Naive thymus-derived CD4-positive, alpha-beta T cell (primary cell): Measurements from ENCODE around the gene SNX27. TPM values are rescaled to one million over a fixed set of nuclear protein-coding genes. Genes with fewer than 3 reads are reported as not detected.
A peak's percentile ranks its signal among the peaks of the same experiment; 100 is the strongest.
"Not testable (repeated sequence)": the region's sequence is repeated elsewhere in the genome, so short reads cannot be mapped to it uniquely, and the experiment has no call there.

Experiments
- ATAC-seq: fragments of 150-1000 bp; cut with Tn5 transposase; 2 replicates; pipeline ENCODE4 v1.10.0; 2021; ENCODE audit warnings: mild to moderate bottlenecking, moderate library complexity
- CTCF ChIA-PET: fragments of 350-600 bp; sonication (Branson Sonifier 250); formaldehyde crosslinking; loops from one replicate; lab custom pipeline; 2021; ENCODE audit warnings: antibody characterized with exemption; lab: Charles Lee
- POLR2A ChIA-PET: fragments of 350-600 bp; sonication (Branson Sonifier 250); formaldehyde crosslinking; loops from one replicate; lab custom pipeline; 2021; ENCODE audit warnings: antibody characterized with exemption, inconsistent platforms; lab: Charles Lee
- DNase-seq, 9 donors: peaks; one replicate each; pipeline versions ENCODE4 v3.0.0 to v3.0.0-alpha.2; 2020 to 2022; ENCODE audit warnings: mixed read lengths in 1 of 9
- H3K27ac ChIP-seq: one replicate; pipeline ENCODE4 v1.7.0; 2013; ENCODE audit warnings: mild to moderate bottlenecking, low read depth, low read length, moderate library complexity
- H3K27me3 ChIP-seq, 2 donors: one replicate each; pipeline ENCODE4 v1.7.0; 2013; ENCODE audit warnings: low read length in 2 of 2, mild to moderate bottlenecking in 2 of 2, moderate library complexity in 2 of 2; ENCODE audit not compliant: control insufficient read depth in 2 of 2, insufficient read depth in 2 of 2
- H3K36me3 ChIP-seq, 3 experiments: 1 replicate in 2 of 3; 2 replicates in 1 of 3; pipeline ENCODE4 v1.7.0; 2013; ENCODE audit warnings: low read length in 3 of 3, mild to moderate bottlenecking in 3 of 3, moderate library complexity in 1 of 3; ENCODE audit not compliant: insufficient read depth in 3 of 3, control insufficient read depth in 2 of 3
- H3K4me1 ChIP-seq, 2 donors: one replicate each; pipeline ENCODE4 v1.7.0; 2013; ENCODE audit warnings: low read length in 2 of 2, mild to moderate bottlenecking in 2 of 2, moderate library complexity in 1 of 2; ENCODE audit not compliant: control insufficient read depth in 2 of 2, insufficient read depth in 2 of 2
- H3K4me3 ChIP-seq: 2 replicates; pipeline ENCODE4 v1.7.0; 2013; ENCODE audit warnings: mild to moderate bottlenecking, low read length
- H3K9me3 ChIP-seq, 3 experiments: 1 replicate in 2 of 3; 2 replicates in 1 of 3; pipeline ENCODE4 v1.7.0; 2013; ENCODE audit warnings: low read length in 3 of 3; ENCODE audit not compliant: control insufficient read depth in 2 of 3
- H3K27ac Mint-ChIP-seq, 9 donors: one replicate each; pipeline ENCODE4 v1.8.0; 2020 to 2022; ENCODE audit warnings: mixed read lengths in 9 of 9, mild to moderate bottlenecking in 8 of 9, moderate library complexity in 5 of 9, inconsistent platforms in 2 of 9
- H3K27me3 Mint-ChIP-seq, 5 donors: one replicate each; pipeline ENCODE4 v1.8.0; 2021 to 2022; ENCODE audit warnings: mixed read lengths in 5 of 5, mild to moderate bottlenecking in 1 of 5
- H3K36me3 Mint-ChIP-seq, 5 donors: one replicate each; pipeline ENCODE4 v1.8.0; 2020 to 2022; ENCODE audit warnings: mixed read lengths in 5 of 5, mild to moderate bottlenecking in 3 of 5, inconsistent platforms in 1 of 5
- H3K4me1 Mint-ChIP-seq, 7 donors: one replicate each; pipeline ENCODE4 v1.8.0; 2020 to 2022; ENCODE audit warnings: mixed read lengths in 7 of 7, mild to moderate bottlenecking in 3 of 7, inconsistent platforms in 1 of 7
- H3K4me3 Mint-ChIP-seq, 10 donors: one replicate each; pipeline ENCODE4 v1.8.0; 2020 to 2022; ENCODE audit warnings: mild to moderate bottlenecking in 10 of 10, mixed read lengths in 10 of 10, moderate library complexity in 6 of 10, inconsistent platforms in 2 of 10
- H3K9me3 Mint-ChIP-seq, 11 donors: one replicate each; pipeline ENCODE4 v1.8.0; 2020 to 2022; ENCODE audit warnings: mixed read lengths in 11 of 11, mild to moderate bottlenecking in 4 of 11, inconsistent platforms in 1 of 11, moderate library complexity in 1 of 11
- intact Hi-C, 2 donors: fragments of 100-400 bp; cut with micrococcal nuclease; formaldehyde crosslinking; loops; one replicate each; pipeline ENCODE4 v1.15.1; 2023
- polyA plus RNA-seq, 2 donors: library from polyadenylated mRNA; unstranded; fragments of 300-500 nt; fragmentation: Illumina TruSeq; gene quantifications; one replicate each; pipeline ENCODE4 v1.2.3, GENCODE V29; 2021
- total RNA-seq, 6 experiments: library from RNA in 5 of 6; stranded (reverse) in 5 of 6; gene quantifications; 1 replicate in 5 of 6; 2 replicates in 1 of 6; pipeline ENCODE4 v1.2.3 and lab custom pipeline; 2021 to 2026

Gene SNX27
- total and polyA plus RNA-seq, 7 experiments from 2014 or later, result 11.7 to 42.1 (median 28.5) TPM

- Histone ChIP-seq H3K27me3 (peaks cover 0 to 4% of the 10 kb centered on the region in 2 donors), H3K9me3 (no peaks in the 10 kb centered on the region), H3K36me3 (no peaks in the 10 kb centered on the region), H3K4me3 (no peak overlapping the region), H3K4me1 (no peaks in the 10 kb centered on the region), H3K27ac (no peak overlapping the region)
- no peak for DNase-seq
- H3K4me3 Mint-ChIP-seq, result no peak overlapping the region
- ATAC-seq, result no peak
- peaks cover 0 to 1% (median 0%) of the 10 kb centered on the region in 7 donors for H3K4me1 Mint-ChIP-seq
- peaks cover 45 to 67% (median 48%) of the 10 kb centered on the region in 5 donors for H3K27me3 Mint-ChIP-seq
- CTCF ChIA-PET, result interaction anchor here (1.3 kb wide), 1 partner anchor 136 kb away, joined by 6 read pairs; no protein-coding TSS in a partner anchor
- intact Hi-C loops, result no loop called here
- H3K9me3 Mint-ChIP-seq, result no peaks in the 10 kb centered on the region
- H3K36me3 Mint-ChIP-seq, result peaks cover 0 to 6% (median 0%) of the 10 kb centered on the region in 5 donors
- H3K27ac Mint-ChIP-seq, result no peak overlapping the region
- POLR2A ChIA-PET, result no interaction called here
Measured at GRCh38 chr1:151729966-151730291, 118.1 kb downstream of the SNX27 start.

- DNase-seq (no peak), ATAC-seq (no peak)
- Mint-ChIP-seq H3K27ac (no peak overlapping the region), H3K4me1 (peaks cover 0 to 4% (median 0%) of the 10 kb centered on the region in 7 donors), H3K36me3 (peaks cover 0 to 12% (median 5%) of the 10 kb centered on the region in 5 donors), H3K4me3 (no peak overlapping the region), H3K27me3 (peaks cover 22 to 41% (median 24%) of the 10 kb centered on the region in 5 donors), H3K9me3 (peaks cover 0 to 18% (median 8%) of the 10 kb centered on the region in 11 donors)
- POLR2A ChIA-PET, result no interaction called here
- Histone ChIP-seq H3K9me3 (peaks cover 0 to 11% (median 9%) of the 10 kb centered on the region in 3 experiments), H3K27ac (no peak overlapping the region), H3K4me3 (no peak overlapping the region), H3K36me3 (no peaks in the 10 kb centered on the region), H3K4me1 (no peaks in the 10 kb centered on the region), H3K27me3 (no peaks in the 10 kb centered on the region)
- CTCF ChIA-PET, result interaction anchor here (0.5 to 3.2 kb wide), 3 partner anchors 139 to 210 kb away, joined by 3 to 22 read pairs (median 3); no protein-coding TSS in a partner anchor
- intact Hi-C loops, result no loop called here
Measured at GRCh38 chr1:151733126-151733525, 121.3 kb downstream of the SNX27 start.

DNA sequence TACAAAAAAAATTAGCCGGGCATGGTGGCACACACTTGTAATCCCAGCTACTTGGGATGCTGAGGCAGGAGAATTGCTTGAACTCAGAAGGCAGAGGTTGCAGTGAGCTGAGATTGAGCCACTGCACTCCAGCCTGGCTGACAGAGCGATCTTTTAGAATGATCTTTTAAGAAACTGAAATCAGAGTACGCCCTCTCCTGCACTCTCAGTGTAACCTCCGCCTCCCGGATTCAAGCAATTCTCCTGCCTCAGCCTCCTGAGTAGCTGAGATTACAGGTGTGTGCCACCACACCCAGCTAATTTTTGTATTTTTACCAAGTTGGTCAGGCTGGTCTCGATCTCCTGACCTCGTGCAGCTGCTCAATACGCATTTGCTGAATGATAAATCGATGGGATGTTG lies 122.1 kb downstream of the SNX27 start:
- H3K27ac Mint-ChIP-seq, ATAC-seq, intact Hi-C loops, H3K36me3 ChIP-seq, H3K4me1 ChIP-seq, H3K4me3 ChIP-seq, DNase-seq, H3K27ac ChIP-seq, H3K27me3 ChIP-seq, H3K4me1 Mint-ChIP-seq, POLR2A ChIA-PET: not testable (repeated sequence)
- CTCF ChIA-PET, result interaction anchor here (0.8 to 3.2 kb wide), 10 partner anchors 13 to 290 kb away, joined by 3 to 22 read pairs (median 4); partner anchors contain the start of gene RIIAD1
- Mint-ChIP-seq H3K36me3 (peaks cover 0 to 12% (median 6%) of the 10 kb centered on the region in 5 donors), H3K9me3 (peaks cover 0 to 23% (median 11%) of the 10 kb centered on the region in 11 donors), H3K27me3 (peaks cover 16 to 37% (median 18%) of the 10 kb centered on the region in 5 donors), H3K4me3 (peak overlapping the region in 1 of 10 donors; percentile 16)
- H3K9me3 ChIP-seq, result peaks cover 0 to 12% (median 9%) of the 10 kb centered on the region in 3 experiments

- H3K27ac ChIP-seq, result no peak overlapping the region
- no peaks in the 10 kb centered on the region for H3K27me3 ChIP-seq
- no peak overlapping the region for H3K4me3 Mint-ChIP-seq
- peaks cover 0 to 12% (median 9%) of the 10 kb centered on the region in 3 experiments for H3K9me3 ChIP-seq
- ATAC-seq, result no peak
- no peaks in the 10 kb centered on the region for H3K4me1 ChIP-seq
- no peak for DNase-seq
- peaks cover 0 to 6% (median 6%) of the 10 kb centered on the region in 5 donors for H3K36me3 Mint-ChIP-seq
- H3K27me3 Mint-ChIP-seq, result peaks cover 0 to 17% (median 6%) of the 10 kb centered on the region in 5 donors
- intact Hi-C loops, result no loop called here
- no peaks in the 10 kb centered on the region for H3K36me3 ChIP-seq
- H3K9me3 Mint-ChIP-seq, result peaks cover 0 to 23% (median 11%) of the 10 kb centered on the region in 11 donors
- POLR2A ChIA-PET, result no interaction called here
- CTCF ChIA-PET, result interaction anchor here (1.4 kb wide), 1 partner anchor 10 kb away, joined by 3 read pairs; no protein-coding TSS in a partner anchor
- peaks cover 0 to 10% (median 0%) of the 10 kb centered on the region in 7 donors for H3K4me1 Mint-ChIP-seq
- no peak overlapping the region for H3K4me3 ChIP-seq
- peak overlapping the region in 1 of 9 donors; percentile 0 for H3K27ac Mint-ChIP-seq
Measured at GRCh38 chr1:151737026-151737425, 125.2 kb downstream of the SNX27 start.

DNA sequence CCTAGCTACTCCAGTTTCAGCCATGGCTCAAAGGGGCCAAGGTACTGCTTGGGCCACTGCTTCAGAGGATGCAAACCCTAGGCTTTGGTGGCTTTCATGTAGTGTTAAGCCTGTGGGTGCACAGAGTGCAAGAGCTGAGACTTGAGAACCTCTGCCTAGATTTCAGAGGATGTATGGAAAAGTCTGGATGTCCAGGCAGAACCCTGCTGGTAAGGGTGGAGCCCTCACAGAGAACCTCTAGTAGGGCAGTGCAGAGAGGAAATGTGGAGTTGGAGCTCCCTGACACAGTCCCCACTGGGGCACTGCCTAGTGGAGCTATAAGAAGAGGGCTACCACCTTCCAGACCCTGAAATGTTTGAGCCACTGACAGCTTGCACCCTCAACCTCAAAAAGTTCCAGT lies 125.6 kb downstream of the SNX27 start:
- CTCF ChIA-PET, result interaction anchor here (1.4 kb wide), 1 partner anchor 9 kb away, joined by 3 read pairs; no protein-coding TSS in a partner anchor
- no peaks in the 10 kb centered on the region for H3K4me1 ChIP-seq
- H3K4me3 Mint-ChIP-seq, result no peak overlapping the region

GRCh38 chr1:151739590-151740355 lies 127.9 kb downstream of the SNX27 start:
- Mint-ChIP-seq H3K9me3 (peaks cover 0 to 23% (median 11%) of the 10 kb centered on the region in 11 donors), H3K27me3 (peaks cover 0 to 25% (median 0%) of the 10 kb centered on the region in 5 donors), H3K36me3 (peaks cover 0 to 6% (median 6%) of the 10 kb centered on the region in 5 donors), H3K4me3 (no peak overlapping the region), H3K4me1 (peaks cover 0 to 10% (median 0%) of the 10 kb centered on the region in 7 donors), H3K27ac (no peak overlapping the region)
- H3K4me3 ChIP-seq, result no peak overlapping the region
- H3K27me3 ChIP-seq, result no peaks in the 10 kb centered on the region
- H3K4me1 ChIP-seq, result no peaks in the 10 kb centered on the region
- POLR2A ChIA-PET, result no interaction called here
- H3K9me3 ChIP-seq, result peaks cover 0 to 12% (median 9%) of the 10 kb centered on the region in 3 experiments
- no peak for DNase-seq
- no peak overlapping the region for H3K27ac ChIP-seq
- CTCF ChIA-PET, result no interaction called here
- H3K36me3 ChIP-seq, result no peaks in the 10 kb centered on the region
- no peak for ATAC-seq
- intact Hi-C loops, result no loop called here

More for the DNA sequence above, 125.6 kb downstream of the SNX27 start:
- peaks cover 0 to 12% (median 9%) of the 10 kb centered on the region in 3 experiments for H3K9me3 ChIP-seq
- DNase-seq (no peak), ATAC-seq (no peak)
- intact Hi-C loops, result no loop called here
- peaks cover 0 to 14% (median 3%) of the 10 kb centered on the region in 5 donors for H3K27me3 Mint-ChIP-seq
- no peak overlapping the region for H3K27ac Mint-ChIP-seq
- H3K27ac ChIP-seq, result no peak overlapping the region
- H3K9me3 Mint-ChIP-seq, result peaks cover 0 to 23% (median 11%) of the 10 kb centered on the region in 11 donors
- no peaks in the 10 kb centered on the region for H3K27me3 ChIP-seq
- H3K4me1 Mint-ChIP-seq, result peaks cover 0 to 10% (median 0%) of the 10 kb centered on the region in 7 donors
- H3K36me3 ChIP-seq, result no peaks in the 10 kb centered on the region
- POLR2A ChIA-PET, result no interaction called here
- no peak overlapping the region for H3K4me3 ChIP-seq
- peaks cover 0 to 6% (median 6%) of the 10 kb centered on the region in 5 donors for H3K36me3 Mint-ChIP-seq
